OCI-M1 (cell line): ENCODE measurements around the gene DNAH2.

Experiments used
- DNase-seq: peaks from one replicate; lab custom pipeline; 2025; lab: John Stamatoyannopoulos, UW

Gene DNAH2

DNA sequence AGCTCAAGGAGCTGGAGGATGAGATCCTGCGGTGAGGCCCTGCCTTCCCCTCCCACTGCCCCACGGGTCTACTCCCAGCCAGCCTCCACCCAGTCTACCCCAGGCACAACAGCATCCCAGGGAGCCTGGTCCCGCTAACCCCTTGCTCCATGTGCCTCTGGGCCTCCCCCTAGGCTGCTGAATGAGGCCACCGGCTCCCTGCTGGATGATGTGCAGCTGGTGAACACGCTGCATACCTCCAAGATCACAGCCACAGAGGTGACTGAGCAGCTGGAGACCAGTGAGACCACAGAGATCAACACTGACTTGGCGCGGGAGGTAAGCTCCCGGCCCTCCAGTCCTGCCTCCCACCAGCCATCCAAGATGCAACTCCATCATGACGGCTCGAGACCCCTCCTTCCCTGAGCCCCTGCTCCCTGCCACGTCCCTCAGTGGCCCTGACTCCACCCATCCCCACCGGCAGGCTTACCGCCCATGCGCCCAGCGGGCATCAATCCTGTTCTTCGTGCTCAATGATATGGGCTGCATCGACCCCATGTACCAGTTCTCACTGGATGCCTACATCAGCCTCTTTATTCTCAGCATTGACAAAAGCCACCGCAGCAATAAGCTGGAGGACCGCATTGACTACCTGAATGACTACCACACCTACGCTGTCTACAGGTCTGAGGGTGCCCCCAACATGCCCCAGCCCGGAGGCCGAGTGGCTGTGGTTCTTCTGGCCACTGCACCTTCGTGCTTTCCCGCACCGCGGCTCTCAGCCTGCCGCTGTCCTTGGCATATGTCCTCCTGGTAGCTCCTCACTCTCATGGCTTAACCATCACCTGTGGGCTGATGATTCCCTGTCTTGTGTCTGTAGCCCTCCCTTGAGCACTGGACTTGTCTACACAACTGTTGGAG is 101.5 kb downstream of the DNAH2 start:
- no peak for DNase-seq

DNA sequence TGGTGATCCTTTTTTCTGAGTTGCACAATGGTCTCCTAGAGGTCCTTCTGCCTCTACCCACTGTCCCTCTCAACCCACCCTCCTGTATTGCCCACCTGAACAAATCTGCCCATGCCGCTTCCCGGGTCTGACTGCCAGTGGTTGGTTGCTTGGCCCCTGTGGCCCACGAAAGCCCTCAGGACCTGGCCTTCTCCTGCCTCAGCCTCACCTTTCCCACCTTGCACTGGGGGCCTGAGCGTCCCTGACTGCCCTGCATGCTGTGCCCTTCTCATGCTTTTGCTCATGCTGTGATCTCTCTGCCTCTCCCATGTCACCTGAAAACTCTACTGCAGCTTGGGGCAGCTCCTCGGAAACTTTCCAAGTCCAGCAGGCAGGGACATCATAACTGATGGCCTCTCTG is 102.7 kb downstream of the DNAH2 start:
- no peak for DNase-seq

DNA sequence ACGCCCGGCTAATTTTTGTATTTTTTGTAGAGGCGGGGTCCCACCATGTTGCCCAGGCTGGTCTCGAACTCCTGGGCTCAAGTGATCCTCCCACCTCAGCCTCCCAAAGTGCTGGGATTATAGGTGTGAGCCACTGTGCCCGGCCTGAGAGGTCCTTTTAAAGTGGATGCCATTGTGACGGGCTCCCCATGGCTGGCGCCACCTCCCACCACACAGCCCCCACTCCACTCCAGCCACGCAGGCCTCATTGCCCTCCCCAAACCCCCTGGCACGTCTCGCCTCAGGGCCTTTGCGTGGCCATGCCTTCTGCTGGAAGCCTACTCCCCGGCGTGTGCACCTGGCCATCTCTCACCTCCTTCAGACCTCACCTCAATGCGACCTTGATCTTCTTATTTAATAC is 104.6 kb downstream of the DNAH2 start:
- no peak for DNase-seq

DNA sequence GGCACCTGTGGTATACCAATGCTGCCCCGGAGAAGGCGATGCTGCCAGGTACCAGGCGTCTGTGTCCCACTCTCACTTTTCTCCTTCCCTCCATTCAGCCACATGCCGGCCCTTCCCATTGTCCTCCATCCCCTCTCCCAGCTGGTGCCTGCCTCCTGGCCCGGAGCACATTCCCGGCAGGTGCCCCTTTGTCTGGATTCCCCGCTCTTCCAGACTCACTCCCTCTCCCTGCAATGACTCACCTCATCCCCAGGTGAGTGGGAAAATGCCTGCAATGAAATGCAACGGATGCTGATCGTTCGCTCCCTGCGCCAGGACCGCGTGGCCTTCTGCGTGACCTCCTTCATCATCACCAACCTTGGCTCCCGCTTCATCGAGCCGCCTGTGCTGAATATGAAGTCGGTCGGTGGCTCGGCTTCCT is 106.0 kb downstream of the DNAH2 start:
- DNase-seq, result no peak

DNA sequence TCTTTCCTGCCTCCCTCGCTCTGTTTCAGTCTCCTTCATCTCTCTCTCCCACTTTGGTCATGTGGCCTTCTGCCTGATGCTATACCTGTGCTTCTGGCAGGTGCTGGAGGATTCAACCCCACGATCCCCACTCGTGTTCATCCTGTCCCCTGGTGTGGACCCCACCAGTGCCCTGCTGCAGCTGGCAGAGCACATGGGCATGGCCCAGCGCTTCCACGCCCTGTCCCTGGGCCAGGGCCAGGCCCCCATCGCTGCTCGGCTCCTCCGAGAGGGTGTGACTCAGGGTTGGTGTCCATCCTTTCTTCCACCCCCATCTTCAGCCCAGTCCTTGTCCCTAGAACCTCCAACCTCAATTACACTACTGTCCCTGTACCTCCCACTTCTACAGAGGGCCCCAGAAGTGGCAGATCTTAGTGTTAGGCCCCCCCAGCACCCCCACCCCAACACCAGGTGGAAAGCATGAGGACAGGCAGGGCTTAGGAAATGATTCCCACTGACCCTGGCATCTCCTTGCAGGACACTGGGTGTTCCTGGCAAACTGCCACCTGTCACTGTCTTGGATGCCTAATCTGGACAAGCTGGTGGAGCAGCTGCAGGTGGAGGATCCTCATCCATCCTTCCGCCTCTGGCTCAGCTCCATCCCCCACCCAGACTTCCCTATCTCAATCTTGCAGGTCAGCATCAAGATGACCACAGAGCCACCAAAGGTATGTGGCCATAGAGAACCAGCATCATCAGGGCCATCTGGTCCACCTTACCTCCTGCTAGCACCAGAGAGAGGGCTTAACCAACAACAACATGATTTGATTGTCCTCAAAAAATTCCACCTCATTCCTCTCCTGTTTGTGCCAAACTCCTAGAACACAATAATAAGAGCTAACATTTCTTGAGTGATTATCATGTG is 106.7 kb downstream of the DNAH2 start:
- DNase-seq, result no peak

DNA sequence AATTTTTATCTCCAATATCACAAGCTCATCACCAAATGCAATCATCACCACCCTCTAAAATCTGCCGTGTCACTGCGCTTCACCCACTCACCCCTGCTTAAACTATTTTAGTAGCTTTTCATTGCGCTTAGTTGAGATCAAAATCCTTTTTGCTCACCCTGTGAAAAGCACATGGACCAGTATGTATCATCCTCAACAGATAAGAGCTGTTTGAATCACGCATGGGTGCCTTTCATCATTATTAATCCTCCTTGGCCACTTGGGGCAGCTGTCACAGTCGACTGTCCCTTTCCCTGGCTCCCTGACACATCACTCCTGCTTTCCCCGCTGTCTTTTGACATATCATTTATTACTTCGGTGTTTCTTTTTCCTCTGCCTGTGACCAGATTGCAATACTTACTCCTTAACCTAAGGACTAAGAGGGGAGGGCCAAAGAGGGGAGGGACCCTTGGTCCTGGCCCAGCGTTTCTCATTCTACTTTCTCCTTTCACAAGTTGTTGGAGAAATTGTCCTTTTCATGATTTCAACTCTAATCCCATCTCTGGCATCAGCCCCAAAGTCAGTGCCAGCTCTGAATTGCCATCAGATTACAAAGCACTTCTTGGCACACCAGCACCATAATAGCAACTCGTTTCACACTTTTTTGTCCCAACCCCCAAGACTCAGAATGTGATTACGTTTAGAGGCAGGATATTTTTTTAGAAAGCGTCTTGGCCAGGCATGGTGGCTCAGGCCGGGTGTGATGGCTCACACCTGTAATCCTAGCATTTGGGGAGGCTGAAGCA is 107.9 kb downstream of the DNAH2 start:
- peak; percentile 69 for DNase-seq

DNA sequence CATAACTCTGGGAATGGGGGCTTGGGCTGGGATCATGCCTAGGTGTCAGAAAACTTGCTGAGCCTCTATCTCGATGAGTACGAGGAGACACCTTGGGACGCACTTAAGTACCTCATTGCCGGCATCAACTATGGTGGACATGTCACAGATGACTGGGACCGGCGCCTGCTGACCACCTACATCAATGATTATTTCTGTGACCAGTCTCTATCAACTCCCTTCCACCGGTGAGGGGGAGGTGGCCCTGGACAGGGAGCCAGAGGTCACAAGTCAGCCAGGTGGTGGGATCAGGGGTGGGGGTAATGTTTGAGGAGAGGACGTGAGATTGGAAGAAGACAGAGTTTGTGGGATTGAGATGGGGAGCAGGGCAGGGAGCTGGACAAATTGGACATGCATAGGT is 113.1 kb downstream of the DNAH2 start:
- no peak for DNase-seq

DNA sequence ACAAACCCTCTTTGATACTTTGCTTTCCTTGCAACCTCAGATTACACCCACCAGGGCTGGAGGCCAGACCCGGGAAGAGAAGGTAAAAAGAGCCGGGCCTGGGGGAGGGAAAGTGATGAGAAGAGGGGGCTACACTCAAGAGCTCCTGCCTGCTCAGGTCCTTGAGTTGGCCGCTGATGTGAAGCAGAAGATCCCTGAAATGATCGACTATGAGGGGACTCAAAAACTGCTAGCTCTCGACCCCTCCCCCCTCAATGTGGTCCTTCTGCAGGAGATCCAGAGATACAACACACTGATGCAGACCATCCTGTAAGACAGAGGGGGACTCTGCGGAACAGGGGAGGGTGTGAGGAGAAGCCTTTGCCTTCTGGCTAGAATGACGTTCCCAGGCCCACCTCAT is 113.7 kb downstream of the DNAH2 start:
- DNase-seq, result no peak

DNA sequence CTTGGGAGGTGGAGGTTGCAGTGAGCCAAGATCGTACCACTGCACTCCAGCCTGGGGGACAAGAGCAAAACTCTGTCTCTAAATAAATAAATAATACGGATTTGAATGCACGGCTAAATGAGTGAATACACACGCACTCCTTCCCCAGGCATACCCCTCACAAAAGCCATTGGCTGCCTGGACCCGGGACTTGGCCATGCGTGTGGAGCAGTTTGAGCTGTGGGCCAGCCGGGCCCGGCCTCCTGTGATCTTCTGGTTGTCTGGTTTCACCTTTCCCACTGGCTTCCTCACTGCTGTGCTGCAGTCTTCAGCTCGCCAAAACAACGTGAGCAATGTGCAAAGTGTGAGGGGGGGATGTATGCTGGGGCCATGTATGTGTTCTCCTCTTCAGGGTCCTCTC is 114.9 kb downstream of the DNAH2 start:
- DNase-seq, result no peak

DNA sequence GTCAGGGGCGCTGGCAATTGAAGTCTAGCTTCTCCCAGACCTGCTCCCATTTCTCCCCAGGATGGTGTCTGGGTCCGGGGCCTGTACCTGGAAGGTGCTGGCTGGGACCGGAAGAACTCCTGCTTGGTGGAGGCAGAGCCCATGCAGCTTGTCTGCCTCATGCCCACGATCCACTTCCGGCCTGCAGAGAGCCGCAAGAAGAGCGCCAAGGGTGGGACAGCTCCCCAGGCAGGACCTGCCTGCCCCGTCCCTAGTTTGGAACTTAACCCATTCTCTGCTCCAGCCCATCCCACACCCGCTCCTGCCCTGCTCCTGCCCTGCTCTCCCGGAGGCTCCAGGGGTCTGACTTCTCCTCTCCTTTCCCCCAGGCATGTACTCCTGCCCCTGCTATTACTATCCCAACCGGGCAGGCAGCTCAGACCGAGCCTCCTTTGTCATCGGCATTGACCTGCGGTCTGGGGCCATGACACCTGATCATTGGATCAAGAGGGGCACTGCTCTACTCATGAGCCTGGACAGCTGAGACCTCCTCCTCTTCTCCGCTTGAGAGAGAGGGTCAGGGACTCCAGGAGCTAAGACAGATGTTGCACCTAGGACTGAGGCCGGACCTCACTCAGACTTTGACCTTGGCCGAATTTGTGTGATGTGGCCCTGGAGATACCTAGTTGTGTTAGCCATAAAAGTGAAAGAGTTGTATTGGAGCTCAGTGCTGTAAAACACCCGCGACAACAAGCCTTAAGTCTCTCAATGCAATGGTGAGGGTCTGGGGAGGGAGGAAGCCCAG is 115.7 kb downstream of the DNAH2 start:
- no peak for DNase-seq

DNA sequence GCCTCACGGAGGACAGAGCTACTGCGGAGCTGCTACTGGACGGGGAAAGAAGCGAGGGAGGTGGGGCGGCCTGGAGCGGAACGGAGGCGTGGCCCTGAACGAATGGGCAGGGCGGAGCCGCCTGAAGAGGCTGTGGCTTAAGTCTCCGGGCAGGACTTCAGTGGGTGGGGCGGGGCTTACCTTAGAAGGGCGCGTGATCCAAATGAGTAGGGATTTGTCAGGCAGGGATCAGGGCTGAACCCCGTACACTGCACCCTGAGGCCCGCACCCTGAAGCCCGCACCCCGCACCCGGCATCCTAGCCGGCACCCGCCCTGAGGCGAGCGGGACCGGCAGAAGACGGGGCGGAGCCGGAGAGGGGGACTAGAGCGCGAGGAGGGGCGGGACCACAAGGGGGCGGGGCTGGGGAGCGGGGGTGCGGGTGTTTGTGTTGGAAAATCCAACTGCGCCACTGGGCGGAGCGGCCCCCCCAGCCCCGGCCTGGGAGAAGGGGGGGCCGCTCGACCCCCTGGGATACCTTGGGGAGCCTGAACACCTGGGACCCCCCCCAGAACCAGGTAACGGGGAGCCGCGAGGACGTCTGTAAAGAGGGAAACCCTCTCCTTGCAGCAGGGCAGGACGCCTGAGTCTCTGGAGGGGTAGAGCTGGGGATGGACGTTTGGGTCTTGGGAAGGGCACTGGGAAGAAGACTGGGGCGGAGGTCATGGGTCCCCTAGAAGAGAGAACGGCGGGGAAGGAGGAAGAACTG is 116.4 kb downstream of the DNAH2 start, which contains the start of gene KDM6B:
Gene KDM6B, plus strand, starts transcription at position 423 of the 747 bp plus-strand sequence. CDS start 11,338 bp downstream, outside the sequence.
- DNase-seq, result peak; percentile 97

DNA sequence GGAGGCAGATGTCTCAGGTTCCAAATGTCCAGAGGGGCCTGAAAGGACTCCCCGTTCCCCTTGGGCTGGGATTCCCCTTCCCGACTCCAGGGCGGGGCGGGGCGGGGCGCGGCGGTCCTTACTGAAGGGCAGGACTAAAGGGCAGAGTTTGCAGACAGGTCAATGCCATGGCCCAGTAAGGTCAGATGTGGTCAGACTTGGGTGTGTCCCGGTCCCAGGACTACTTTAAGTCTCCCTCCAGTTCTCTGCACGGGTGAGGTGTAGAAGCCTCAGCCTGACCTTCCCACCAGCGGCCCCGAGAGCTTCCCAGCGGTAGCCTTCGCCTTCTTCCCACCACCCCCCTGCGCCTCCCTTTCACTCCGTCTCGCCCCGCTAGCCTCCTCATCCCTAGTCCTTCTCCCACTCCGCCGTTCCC is 117.0 kb downstream of the DNAH2 start:
- DNase-seq, result no peak

DNA sequence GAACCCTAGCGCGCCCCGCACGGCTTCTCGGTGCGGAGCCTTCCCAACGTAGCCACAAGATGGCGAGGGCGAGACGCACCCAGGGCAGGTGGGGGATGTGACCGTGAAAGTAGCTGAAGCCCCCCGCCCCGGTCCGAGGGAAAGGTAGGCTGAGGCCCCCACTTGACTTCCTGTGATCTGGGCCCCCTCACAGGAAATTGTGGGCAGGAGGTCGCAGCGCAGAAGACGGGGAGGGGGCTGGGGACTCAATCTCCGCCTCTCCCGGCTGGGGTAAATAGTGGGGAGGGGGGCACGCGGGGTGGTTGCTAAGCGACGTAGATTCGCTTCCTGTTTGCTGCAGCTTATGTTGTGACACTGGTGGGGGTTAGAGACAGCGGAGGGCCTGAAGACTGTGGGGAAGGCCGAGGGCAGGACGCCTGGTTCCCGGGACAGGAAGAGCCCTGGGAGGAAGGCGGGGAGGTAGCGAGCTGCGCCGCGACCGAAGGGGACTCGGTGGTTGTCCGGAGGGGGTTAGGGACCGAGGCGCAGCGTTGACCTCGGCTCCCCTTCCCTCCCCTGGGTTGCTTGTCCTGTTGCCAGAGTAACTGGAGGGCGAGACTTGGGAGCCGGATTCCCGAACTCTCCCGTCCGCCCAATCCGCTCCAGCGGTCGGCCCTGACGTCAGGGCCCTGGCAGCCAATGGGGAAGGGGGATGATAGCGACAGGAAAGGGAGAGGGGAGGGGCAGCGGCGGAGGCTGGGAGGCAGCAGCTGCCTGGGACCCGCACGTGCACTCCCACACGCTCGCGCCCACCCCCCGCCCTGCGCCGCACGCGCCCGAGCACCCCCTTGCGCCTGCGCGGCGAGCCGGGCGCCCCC is 117.6 kb downstream of the DNAH2 start:
- DNase-seq, result peak; percentile 99

DNA sequence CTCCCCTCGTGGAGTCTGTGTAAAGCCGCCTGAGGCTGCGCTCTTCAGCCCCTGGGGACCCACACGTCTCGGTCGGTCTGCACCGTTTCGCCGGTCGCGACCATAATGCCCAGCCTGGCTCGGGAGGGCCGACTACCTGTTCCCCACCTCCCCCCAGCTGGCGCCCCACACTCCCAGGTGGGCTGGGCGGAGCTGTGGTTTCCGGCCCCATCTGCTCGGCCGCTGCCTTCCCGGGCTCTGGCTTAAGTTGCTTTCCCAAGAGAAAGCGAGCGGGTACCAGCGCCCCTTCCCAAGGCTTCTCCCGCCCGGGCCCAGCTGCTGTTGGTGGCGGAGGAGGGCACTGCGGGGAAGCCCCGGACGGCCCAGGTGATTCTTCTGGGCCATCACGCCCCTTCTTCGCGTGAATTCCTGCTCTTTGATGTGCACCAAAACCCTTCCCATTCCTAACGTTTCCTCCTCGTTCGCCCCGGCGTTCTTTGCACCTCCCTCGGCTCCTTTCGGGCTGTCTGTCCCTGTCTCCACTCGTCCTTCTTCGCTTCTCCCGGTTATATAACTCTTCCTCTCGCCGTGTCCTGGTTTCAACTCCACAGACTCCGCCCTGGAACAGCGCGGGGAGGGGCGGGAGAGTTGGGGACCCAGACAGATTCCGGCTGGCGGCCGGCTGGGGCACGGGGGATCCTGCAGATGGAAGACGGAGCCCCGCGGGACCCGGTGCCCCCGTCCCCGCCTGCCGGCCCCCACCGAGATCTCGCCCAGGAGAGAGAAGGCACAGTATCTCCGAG is 118.5 kb downstream of the DNAH2 start:
- no peak for DNase-seq

DNA sequence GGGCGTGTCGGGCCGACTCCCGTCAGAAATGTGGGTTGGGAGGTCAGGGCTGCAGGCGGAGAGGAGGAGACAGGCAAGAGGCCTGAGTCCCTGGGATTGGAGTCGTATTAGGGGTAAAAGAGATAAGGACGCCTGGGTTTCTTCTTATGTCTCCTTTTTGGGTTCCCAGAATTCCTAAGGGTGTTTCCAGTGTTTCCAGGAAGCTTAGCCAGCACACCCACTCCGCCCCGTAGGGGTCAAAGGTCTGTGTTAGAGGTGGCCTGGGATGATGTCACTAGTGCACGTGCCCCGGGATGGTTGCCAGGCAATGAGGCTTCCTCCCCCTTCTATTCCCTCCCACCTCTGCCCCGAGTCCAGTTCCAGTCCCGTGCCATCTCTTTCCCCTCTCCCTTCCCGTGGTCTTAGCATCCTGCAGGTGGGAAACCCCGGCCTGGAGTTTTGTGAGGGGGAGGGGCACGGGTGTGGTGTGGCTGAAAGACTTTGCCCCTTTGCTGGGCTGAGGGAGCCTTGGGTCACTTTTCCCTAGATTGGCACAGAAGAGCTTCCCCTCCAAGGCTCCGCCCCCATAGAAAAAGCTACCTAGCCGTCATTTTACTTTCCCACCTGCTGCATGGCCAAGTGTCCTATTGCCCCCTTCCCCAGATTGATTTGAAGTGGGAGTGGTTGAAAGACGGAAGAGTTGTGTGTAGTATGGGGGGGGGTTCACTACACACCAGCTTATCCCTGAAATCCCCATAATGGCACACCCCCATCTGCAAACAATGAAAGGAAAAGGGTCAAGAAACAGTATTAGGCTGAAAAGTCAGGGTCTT is 119.3 kb downstream of the DNAH2 start:
- DNase-seq, result peak; percentile 100

DNA sequence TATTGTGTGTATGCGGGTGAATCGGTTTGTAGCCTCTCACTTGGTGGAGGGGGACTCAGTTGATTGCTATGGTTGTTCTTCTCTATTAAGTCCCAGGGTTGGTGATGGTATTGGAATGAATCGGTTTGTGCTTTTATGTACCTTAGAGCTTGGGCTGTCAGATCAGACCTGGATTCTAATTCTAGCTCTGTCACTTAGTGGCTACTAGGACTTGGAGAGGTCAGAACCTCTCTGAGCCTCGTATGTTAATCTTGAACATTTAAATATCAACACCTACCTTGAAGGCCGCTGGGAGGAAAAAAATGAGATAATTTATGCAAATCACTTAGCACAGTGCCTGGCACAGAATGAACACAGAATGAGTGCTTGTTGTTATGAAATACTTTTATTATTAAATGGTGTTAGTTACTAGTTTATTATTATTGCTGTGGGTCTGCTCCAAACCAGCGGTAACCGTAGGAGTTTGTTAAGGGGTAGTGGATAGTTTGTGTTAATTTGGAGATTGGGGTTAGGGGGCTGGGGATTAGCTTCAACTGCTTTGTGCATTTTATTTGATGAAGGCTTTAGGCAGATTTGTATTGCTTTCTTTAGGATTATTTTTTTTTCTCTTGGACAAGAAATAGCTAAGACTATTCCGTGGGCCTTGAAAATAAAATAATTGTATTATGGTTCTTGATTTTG is 120.0 kb downstream of the DNAH2 start:
- peak; percentile 86 for DNase-seq
